ENCODE data around the gene TRIP13.

- TF ChIP-seq, protein P1, sequence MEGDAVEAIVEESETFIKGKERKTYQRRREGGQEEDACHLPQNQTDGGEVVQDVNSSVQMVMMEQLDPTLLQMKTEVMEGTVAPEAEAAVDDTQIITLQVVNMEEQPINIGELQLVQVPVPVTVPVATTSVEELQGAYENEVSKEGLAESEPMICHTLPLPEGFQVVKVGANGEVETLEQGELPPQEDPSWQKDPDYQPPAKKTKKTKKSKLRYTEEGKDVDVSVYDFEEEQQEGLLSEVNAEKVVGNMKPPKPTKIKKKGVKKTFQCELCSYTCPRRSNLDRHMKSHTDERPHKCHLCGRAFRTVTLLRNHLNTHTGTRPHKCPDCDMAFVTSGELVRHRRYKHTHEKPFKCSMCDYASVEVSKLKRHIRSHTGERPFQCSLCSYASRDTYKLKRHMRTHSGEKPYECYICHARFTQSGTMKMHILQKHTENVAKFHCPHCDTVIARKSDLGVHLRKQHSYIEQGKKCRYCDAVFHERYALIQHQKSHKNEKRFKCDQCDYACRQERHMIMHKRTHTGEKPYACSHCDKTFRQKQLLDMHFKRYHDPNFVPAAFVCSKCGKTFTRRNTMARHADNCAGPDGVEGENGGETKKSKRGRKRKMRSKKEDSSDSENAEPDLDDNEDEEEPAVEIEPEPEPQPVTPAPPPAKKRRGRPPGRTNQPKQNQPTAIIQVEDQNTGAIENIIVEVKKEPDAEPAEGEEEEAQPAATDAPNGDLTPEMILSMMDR (IDR thresholded peaks at IDR 0.05): no peak
- no peak for TF ChIP-seq POLR2A (IDR thresholded peaks at IDR 0.05)
These were observed 51.4 kb downstream of the TRIP13 start for GRCh38 chr5:943918-944620.

Data from testis (tissue), 2 donors.